Endothelial cell of umbilical vein (primary cell): ENCODE results near the gene ANAPC1.
"Not testable (repeated sequence)": the region's sequence is repeated elsewhere in the genome, so short reads cannot be mapped to it uniquely, and the experiment has no call there.

ENCODE experiments used
- POLR2A ChIP-seq: IDR thresholded peaks from 2 replicates; pipeline ENCODE4 v1.6.1; 2012; ENCODE audit warnings: low read depth, mild to moderate bottlenecking, control low read depth, low read length
- TF ChIP-seq, protein P1 (sequence below), 2 donors: IDR thresholded peaks; 1 replicate in 1 of 2; 2 replicates in 1 of 2; pipeline ENCODE4 v1.5.1; 2011; ENCODE audit warnings: low read length in 2 of 2, mild to moderate bottlenecking in 2 of 2, moderate library complexity in 2 of 2, control low read depth in 1 of 2, inconsistent platforms in 1 of 2, low read depth in 1 of 2; ENCODE audit not compliant: insufficient read depth in 1 of 2; ENCODE audit errors: extremely low read depth in 1 of 2

DNA sequence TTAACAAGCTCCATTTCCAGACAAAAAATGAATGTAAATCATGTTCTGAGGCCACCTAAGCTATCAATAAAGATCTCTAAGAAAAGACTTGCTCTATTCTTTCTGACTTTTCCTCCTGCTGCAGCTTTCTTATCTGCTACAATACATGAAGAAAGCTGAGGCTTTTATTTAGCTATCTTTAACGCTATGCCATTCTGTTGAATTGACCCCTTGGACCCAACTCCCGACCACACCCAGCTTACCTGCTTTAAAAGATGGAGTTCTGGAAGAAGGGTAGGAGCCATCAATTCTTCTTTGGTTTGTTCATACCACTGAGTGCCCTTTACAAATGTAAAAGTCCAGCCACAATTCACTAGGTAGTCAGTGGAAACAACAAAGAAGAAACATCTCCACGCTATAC, 99.9 kb downstream of the ANAPC1 start:
- TF ChIP-seq, protein P1, sequence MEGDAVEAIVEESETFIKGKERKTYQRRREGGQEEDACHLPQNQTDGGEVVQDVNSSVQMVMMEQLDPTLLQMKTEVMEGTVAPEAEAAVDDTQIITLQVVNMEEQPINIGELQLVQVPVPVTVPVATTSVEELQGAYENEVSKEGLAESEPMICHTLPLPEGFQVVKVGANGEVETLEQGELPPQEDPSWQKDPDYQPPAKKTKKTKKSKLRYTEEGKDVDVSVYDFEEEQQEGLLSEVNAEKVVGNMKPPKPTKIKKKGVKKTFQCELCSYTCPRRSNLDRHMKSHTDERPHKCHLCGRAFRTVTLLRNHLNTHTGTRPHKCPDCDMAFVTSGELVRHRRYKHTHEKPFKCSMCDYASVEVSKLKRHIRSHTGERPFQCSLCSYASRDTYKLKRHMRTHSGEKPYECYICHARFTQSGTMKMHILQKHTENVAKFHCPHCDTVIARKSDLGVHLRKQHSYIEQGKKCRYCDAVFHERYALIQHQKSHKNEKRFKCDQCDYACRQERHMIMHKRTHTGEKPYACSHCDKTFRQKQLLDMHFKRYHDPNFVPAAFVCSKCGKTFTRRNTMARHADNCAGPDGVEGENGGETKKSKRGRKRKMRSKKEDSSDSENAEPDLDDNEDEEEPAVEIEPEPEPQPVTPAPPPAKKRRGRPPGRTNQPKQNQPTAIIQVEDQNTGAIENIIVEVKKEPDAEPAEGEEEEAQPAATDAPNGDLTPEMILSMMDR (IDR thresholded peaks at IDR 0.05; ENCODE audit: extremely low read depth in 1 of 2, insufficient read depth in 1 of 2, low read depth in 1 of 2, low read length in 2 of 2) = not testable (repeated sequence)
- TF ChIP-seq POLR2A = not testable (repeated sequence)
